Erythroblast (primary cell): ENCODE measurements around the gene CNOT1.

Source experiments
- GATA1 ChIP-seq: IDR thresholded peaks from 2 replicates; pipeline ENCODE4 v1.6.1; 2011; ENCODE audit warnings: low read depth, mild to moderate bottlenecking, control low read depth, low read length, moderate library complexity
- POLR2A ChIP-seq: IDR thresholded peaks from 2 replicates; pipeline ENCODE4 v1.6.1; 2011; ENCODE audit warnings: mild to moderate bottlenecking, low read length

GRCh38 chr16:58634265-58634802, 4.7 kb upstream of the CNOT1 start:
- TF ChIP-seq POLR2A (no peak), GATA1 (no peak)
